NCI-H2171 treated with DMSO at 0.1 percent for 48 hours (cell line): ENCODE results near the gene VIT.
A peak's percentile ranks its signal among the peaks of the same experiment; 100 is the strongest.
"Not testable (repeated sequence)": the region's sequence is repeated elsewhere in the genome, so short reads cannot be mapped to it uniquely, and the experiment has no call there.

Source experiments
- DNase-seq: peaks from one replicate; lab custom pipeline; 2025; lab: John Stamatoyannopoulos, UW

VIT gene

DNA sequence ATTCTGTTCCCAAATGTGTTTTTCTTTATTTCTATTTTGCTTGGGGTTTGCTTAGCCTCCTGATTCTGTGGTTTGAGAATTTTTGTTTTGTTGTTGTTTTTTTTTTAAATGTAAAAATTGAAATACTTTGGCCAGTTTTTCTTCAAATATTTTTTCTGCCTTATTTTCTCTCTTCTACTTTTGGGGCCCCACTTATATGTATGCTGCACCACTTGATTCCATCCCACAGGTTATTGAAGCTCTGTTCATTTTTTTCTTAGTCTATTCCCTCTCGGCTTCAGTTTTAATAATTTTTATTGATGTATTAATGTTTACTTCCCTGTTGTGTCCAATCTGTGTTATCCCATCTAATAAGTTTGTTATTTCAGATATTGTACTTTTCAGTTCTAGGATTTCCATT lies 17.7 kb upstream of the VIT start:
- DNase-seq, result no peak

DNA sequence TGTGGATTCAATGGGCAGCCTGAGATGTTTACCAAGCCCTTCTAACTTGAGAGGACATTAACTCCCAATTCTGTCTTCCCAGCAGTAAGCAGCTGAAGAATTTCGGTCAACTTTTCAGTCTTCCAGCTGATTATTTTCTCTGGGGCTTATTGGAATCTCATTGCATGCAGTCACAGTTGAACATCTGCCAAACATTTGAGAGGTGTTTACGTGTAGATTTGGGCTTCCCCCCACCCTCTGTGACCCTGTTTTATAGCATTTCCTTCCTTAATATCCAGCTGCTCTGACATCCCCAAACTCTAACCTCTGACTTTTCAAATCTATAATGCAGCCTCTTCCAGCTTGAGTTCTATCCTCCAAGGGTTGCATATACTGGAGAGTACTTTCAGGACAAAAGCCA lies 16.5 kb upstream of the VIT start:
- no peak for DNase-seq

DNA sequence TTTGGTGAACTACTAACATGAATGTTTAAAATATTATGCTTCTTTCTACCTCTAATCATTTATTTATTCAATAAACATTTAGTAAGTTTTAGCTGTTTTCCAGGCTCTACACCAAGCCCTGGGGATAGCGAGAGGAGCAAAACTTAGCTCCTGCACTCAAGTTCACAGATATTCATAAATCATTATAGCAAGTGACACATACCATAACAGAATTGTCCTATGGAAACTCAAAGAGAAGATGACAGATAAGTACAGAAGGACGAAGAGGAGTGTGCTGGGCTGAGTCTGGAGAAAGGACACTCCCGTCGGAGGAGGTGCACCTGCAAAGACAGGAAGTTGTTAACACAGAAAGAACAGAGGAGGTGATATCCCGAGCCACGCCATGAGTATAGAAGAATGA lies 13.9 kb upstream of the VIT start:
- no peak for DNase-seq

DNA sequence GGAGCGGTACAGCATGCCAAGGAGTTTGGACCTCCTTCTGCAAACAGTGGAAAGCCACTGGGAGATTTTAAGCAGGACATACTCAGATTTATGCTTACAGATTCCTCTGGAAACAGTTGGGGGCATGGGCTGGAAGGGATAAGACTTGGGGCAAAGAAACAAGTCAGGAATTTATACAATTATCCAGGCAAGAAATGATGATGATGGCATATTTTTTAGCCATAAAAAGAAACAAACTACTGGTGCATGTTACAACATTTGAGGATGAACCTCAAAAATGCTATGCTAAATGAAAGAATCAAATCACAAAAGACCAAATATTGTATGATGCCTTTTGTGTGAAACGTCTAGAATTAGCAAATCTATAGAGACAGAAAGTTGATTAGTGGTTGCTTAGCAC lies 13.5 kb upstream of the VIT start:
- no peak for DNase-seq

DNA sequence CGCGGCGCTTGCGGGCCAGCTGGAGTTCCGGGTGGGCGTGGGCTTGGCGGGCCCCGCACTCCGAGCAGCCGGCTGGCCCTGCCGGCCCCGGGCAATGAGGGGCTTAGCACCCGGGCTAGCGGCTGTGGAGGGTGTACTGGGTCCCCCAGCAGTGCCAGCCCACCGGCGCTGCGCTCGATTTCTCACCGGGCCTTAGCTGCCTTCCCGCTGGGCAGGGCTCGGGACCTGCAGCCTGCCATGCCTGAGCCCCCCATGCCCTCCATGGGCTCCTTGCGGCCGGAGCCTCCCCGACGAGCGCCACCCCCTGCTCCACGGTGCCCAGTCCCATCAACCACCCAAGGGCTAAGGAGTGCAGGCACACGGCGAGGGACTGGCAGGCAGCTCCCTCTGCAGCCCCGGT lies 8.2 kb upstream of the VIT start:
- not testable (repeated sequence) for DNase-seq

DNA sequence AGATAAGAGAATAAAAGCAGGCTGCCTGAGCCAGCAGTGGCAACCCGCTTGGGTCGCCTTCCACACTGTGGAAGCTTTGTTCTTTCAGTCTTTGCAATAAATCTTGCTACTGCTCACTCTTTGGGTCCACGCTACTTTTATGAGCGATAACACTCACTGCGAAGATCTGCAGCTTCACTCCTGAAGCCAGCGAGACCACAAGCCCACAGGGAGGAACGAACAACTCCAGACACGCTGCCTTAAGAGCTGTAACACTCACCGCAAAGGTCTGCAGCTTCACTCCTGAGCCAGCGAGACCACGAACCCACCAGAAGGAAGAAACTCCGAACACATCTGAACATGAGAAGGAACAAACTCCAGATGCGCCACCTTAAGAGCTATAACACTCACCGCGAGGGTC lies 7.5 kb upstream of the VIT start:
- DNase-seq, result not testable (repeated sequence)

- no peak for DNase-seq
Observed at GRCh38 chr2:36692121-36692520, 4.4 kb upstream of the VIT start.

DNA sequence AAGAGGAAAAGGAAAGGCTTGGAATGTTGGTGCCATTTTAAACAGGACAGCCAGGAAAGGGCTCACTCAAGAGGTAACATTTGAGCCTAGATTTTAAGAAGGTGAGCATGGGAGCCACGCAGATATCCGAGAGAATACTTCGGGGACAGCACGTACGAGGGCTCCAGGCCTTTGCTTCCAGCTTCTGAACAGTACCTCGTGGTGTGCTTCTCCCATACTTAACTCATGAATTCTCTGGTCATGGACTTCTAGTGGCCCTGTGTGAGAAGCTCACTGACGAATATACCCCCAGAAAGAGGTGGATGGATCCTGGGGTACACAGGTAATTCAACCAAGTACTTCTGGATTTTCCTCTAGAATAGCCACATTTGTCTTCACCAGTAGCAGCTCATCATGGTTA lies 2.7 kb upstream of the VIT start:
- DNase-seq, result no peak

DNA sequence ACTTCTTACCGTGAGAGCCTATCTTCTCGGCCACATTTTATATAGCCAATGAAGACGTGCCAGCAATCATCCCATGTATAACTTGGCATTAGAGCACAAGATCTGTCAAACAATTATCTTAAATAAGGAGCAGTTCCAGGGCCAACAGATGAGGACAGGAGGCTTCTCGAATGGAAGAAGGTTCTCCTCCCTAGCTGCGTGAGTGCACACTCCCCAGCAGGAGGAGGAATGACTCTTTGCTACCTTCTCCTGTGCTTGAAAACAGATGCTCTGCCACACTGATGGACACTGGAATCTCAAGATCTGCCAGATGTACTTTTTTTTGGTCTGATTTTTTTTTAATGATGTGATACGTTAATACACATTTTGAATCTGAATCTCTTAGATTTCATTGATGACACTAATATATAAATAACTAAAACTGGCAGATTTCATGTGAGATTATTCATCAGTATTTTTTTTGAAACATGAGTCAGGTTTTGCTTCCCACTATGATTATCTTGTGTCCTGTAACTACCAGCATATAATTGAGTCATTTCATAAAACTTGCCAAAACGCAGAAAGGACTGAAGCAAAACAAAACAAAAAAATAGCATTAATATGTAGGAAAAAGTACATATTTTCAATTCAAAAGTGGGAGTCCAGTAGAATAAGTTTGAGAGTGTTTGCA lies 626 bp upstream of the VIT start:
- no peak for DNase-seq

- DNase-seq, result no peak
Observed at GRCh38 chr2:36697424-36698066, 1.0 kb downstream of the VIT start.

GRCh38 chr2:36698993-36699392 lies 2.5 kb downstream of the VIT start:
- no peak for DNase-seq

- no peak for DNase-seq
Observed at GRCh38 chr2:36700311-36700710, 3.8 kb downstream of the VIT start.

DNA sequence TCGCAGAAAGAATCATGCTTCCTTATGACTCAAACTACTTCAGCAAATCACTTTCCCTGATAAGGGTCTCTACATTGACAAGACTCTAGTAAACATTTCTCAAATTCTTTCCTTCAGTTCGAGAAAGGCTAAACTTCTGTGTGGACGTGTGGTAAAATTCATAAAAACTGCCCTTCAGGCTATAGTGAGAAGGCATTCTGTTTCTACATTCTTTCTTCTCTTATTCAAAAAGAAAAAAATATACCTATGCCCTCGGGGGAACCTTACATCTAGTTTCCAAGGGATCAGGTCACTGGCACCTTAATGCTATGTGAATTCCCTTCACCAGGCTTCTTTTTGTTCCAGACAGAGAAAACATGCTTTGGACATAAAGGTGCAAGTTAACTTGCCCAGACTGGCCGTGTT lies 4.9 kb downstream of the VIT start:
- no peak for DNase-seq

DNA sequence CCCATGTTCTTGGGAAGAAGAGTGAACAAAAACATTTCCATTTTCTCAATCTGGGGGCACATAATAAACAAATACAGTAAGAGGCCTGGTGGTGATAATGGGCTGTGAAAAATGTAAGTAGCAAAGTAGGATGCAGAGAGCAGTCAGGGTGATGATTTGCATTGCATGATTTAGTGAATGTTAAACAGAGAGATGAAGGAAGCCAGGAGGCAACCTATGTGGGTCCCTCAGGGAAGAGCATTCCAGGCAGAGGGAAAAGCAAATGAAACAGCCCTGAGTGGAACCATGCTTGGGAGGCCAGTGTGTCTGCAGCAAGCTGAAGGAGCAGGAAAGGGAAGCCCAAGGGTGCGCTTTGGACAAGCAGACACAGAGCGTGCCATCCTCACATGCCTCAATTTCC lies 5.4 kb downstream of the VIT start:
- DNase-seq, result no peak

- no peak for DNase-seq
Observed at GRCh38 chr2:36702781-36703180, 6.3 kb downstream of the VIT start.

- DNase-seq, result no peak
Observed at GRCh38 chr2:36704475-36705150, 8.1 kb downstream of the VIT start.

DNA sequence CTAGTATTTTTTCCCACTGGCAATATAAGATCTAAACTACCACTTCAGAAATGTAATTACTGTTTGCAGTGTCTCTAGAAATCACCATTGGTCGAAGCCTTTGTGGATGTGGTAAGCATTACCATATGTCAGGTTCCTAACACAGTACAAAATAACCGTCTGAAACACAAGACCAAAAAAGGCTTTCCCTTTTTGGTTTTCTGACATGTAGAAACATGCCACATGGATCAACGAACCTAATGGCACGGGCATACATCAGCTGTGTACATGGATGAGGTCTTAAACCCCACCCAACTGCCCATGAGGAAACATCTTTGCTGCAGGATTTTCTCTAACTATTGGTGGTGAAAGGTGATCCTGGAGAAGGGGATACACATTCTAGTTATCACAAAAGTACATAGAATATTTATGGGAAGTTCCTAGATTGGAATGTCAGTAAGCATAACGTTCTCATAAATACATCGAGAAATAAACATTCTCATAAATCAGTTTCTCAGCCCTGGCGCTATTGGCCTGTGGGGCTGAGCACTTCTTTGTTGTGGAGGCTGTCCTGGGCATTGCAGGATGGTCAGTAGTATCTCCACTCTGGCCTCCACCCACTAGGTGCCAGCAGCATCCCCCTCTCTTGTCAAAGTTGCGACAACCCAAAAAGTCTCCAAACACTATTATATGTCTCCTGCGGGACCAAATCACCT lies 9.0 kb downstream of the VIT start:
- no peak for DNase-seq

- DNase-seq, result peak; percentile 3
Observed at GRCh38 chr2:36706021-36706876, 9.7 kb downstream of the VIT start.

GRCh38 chr2:36707050-36707449 lies 10.5 kb downstream of the VIT start:
- no peak for DNase-seq

- no peak for DNase-seq
Observed at GRCh38 chr2:36708041-36708741, 11.7 kb downstream of the VIT start.

DNA sequence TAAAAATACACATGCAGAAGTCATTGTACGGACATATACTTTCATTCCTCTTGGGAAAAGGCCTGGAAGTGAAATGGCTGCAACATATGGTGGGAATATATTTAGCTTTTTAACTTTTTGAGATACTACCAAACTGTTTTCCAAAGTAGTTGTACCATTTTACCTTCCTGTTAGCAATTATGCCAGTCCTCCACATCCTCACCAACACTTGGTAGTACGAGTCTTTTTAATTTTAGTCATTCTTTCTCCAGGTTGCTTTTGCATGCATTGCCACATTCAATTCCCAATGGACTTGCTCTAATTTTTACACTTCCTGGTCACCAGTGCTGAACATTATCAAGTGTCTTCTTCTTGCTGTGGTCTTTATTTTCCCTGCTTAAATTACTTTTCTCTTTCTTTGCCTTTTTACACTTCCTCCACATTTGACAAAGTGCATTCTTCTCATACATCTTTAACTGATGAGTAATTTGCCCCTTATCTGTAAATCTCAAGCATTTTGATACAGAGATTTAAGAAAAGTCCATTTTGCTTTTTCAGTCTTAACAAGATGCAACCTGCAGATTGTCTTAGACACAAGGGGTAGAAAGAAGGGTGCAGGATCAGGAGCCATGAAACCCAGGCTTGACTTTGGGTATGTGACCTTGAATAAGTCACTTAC lies 14.5 kb downstream of the VIT start:
- DNase-seq, result no peak
